K562 (cell line): ENCODE data around the gene GFOD2.

ENCODE experiments used
- CEBPB ChIP-seq: fragments of 450-650 bp; IDR thresholded peaks from 2 replicates; pipeline ENCODE4 v1.6.1; 2016; ENCODE audit warnings: missing genetic modification characterization, missing compliant biosample characterization
- POLR2A ChIP-seq: fragments of 450-650 bp; conservative IDR thresholded peaks from 2 replicates; pipeline ENCODE4 v1.6.1; 2016
- ZNF384 ChIP-seq: IDR thresholded peaks from 2 replicates; pipeline ENCODE4 v1.6.1; 2012; ENCODE audit warnings: low read depth, low read length, improper control_type of control experiment
- TF ChIP-seq, protein P1 (sequence below), 3 experiments: fragments of 200-800 bp in 1 of 3; fragments of 250-450 bp in 1 of 3; fragments of 450-650 bp in 1 of 3; sonication (Bioruptor Pico) in 1 of 3; sonication (Bioruptor generic) in 1 of 3; formaldehyde crosslinking in 1 of 3; IDR thresholded peaks; 2 replicates each; pipeline versions ENCODE4 v1.6.1 to v1.8.0; 2016 to 2022; ENCODE audit warnings: mild to moderate bottlenecking in 2 of 3, missing genetic modification characterization in 2 of 3, missing compliant biosample characterization in 1 of 3, moderate library complexity in 1 of 3
- TF ChIP-seq, protein P2 (sequence below), 3 experiments: IDR thresholded peaks in 2 of 3; conservative IDR thresholded peaks in 1 of 3; 2 replicates each; pipeline ENCODE4 v1.5.1; 2011 to 2012; ENCODE audit warnings: low read length in 3 of 3, mild to moderate bottlenecking in 3 of 3, control low read depth in 2 of 3, improper control_type of control experiment in 1 of 3, inconsistent platforms in 1 of 3, low read depth in 1 of 3, mixed read lengths in 1 of 3, moderate library complexity in 1 of 3; ENCODE audit not compliant: insufficient read depth in 2 of 3

DNA sequence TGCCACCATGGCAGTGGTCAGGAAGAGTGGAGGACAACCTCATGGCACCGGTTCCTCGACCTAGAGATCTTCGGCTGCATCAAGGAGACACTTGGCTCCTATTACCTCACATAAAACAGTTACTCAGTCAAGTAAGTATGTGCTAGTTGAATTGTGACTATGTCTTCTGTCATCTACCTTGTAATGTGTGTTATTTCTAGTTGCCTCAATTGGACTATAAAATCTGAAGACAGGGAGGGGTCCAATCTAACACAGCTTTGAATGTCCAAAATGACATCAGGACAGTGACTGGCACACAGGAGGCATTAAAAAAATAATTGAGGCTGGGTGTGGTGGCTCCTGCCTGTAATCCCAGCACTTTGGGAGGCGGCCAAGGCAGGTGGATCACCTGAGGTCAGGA is 35.3 kb downstream of the GFOD2 start:
- TF ChIP-seq, protein P1, sequence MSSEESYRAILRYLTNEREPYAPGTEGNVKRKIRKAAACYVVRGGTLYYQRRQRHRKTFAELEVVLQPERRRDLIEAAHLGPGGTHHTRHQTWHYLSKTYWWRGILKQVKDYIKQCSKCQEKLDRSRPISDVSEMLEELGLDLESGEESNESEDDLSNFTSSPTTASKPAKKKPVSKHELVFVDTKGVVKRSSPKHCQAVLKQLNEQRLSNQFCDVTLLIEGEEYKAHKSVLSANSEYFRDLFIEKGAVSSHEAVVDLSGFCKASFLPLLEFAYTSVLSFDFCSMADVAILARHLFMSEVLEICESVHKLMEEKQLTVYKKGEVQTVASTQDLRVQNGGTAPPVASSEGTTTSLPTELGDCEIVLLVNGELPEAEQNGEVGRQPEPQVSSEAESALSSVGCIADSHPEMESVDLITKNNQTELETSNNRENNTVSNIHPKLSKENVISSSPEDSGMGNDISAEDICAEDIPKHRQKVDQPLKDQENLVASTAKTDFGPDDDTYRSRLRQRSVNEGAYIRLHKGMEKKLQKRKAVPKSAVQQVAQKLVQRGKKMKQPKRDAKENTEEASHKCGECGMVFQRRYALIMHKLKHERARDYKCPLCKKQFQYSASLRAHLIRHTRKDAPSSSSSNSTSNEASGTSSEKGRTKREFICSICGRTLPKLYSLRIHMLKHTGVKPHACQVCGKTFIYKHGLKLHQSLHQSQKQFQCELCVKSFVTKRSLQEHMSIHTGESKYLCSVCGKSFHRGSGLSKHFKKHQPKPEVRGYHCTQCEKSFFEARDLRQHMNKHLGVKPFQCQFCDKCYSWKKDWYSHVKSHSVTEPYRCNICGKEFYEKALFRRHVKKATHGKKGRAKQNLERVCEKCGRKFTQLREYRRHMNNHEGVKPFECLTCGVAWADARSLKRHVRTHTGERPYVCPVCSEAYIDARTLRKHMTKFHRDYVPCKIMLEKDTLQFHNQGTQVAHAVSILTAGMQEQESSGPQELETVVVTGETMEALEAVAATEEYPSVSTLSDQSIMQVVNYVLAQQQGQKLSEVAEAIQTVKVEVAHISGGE (CRISPR knock-in tag; IDR thresholded peaks at IDR 0.05): no peak
- no peak for TF ChIP-seq CEBPB (tag)
- no peak for TF ChIP-seq POLR2A
- TF ChIP-seq, protein P2, sequence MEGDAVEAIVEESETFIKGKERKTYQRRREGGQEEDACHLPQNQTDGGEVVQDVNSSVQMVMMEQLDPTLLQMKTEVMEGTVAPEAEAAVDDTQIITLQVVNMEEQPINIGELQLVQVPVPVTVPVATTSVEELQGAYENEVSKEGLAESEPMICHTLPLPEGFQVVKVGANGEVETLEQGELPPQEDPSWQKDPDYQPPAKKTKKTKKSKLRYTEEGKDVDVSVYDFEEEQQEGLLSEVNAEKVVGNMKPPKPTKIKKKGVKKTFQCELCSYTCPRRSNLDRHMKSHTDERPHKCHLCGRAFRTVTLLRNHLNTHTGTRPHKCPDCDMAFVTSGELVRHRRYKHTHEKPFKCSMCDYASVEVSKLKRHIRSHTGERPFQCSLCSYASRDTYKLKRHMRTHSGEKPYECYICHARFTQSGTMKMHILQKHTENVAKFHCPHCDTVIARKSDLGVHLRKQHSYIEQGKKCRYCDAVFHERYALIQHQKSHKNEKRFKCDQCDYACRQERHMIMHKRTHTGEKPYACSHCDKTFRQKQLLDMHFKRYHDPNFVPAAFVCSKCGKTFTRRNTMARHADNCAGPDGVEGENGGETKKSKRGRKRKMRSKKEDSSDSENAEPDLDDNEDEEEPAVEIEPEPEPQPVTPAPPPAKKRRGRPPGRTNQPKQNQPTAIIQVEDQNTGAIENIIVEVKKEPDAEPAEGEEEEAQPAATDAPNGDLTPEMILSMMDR (IDR thresholded peaks at IDR 0.05 in 2 of 3, conservative IDR thresholded peaks at IDR 0.05 in 1 of 3; ENCODE audit: insufficient read depth in 2 of 3, low read depth in 1 of 3, low read length in 3 of 3): no peak
- no peak for TF ChIP-seq ZNF384
